HG03558 (cell line): ENCODE results near the gene PTPN4.

ENCODE experiments used
- ATAC-seq: cut with Tn5 transposase; IDR thresholded peaks from one replicate; pipeline ENCODE4 v1.9.1; 2021; ENCODE audit warnings: moderate number of reproducible peaks; ENCODE audit not compliant: unreplicated experiment; ENCODE audit errors: extremely low read depth

The PTPN4 gene

GRCh38 chr2:119760237-119760955, 674 bp downstream of the PTPN4 start:
- ATAC-seq, result peak; percentile 6

- ATAC-seq, result no peak
Measured at GRCh38 chr2:119760956-119761275, 1.2 kb downstream of the PTPN4 start.

GRCh38 chr2:119764832-119765231, 5.1 kb downstream of the PTPN4 start:
- ATAC-seq, result no peak

GRCh38 chr2:119765433-119766002, 5.8 kb downstream of the PTPN4 start:
- ATAC-seq, result no peak

GRCh38 chr2:119766944-119767343, 7.2 kb downstream of the PTPN4 start:
- no peak for ATAC-seq

- ATAC-seq, result no peak
Measured at GRCh38 chr2:119768742-119769141, 9.0 kb downstream of the PTPN4 start.

GRCh38 chr2:119769645-119770044, 9.9 kb downstream of the PTPN4 start:
- ATAC-seq, result no peak

- no peak for ATAC-seq
Measured at GRCh38 chr2:119771331-119771730, 11.6 kb downstream of the PTPN4 start.

- ATAC-seq, result no peak
Measured at GRCh38 chr2:119772128-119772527, 12.4 kb downstream of the PTPN4 start.

GRCh38 chr2:119772767-119773166, 13.0 kb downstream of the PTPN4 start:
- ATAC-seq, result no peak

- no peak for ATAC-seq
Measured at GRCh38 chr2:119774026-119774425, 14.3 kb downstream of the PTPN4 start.

- no peak for ATAC-seq
Measured at GRCh38 chr2:119775102-119775501, 15.4 kb downstream of the PTPN4 start.

- ATAC-seq, result no peak
Measured at GRCh38 chr2:119782308-119783027, 22.7 kb downstream of the PTPN4 start.

GRCh38 chr2:119784876-119785275, 25.2 kb downstream of the PTPN4 start:
- ATAC-seq, result no peak

- ATAC-seq, result no peak
Measured at GRCh38 chr2:119786295-119786694, 26.6 kb downstream of the PTPN4 start.

- no peak for ATAC-seq
Measured at GRCh38 chr2:119788752-119789151, 29.0 kb downstream of the PTPN4 start.

- ATAC-seq, result no peak
Measured at GRCh38 chr2:119790466-119790865, 30.7 kb downstream of the PTPN4 start.

GRCh38 chr2:119792907-119793312, 33.2 kb downstream of the PTPN4 start:
- no peak for ATAC-seq

- ATAC-seq, result no peak
Measured at GRCh38 chr2:119794237-119794636, 34.5 kb downstream of the PTPN4 start.

- ATAC-seq, result no peak
Measured at GRCh38 chr2:119795309-119796303, 35.9 kb downstream of the PTPN4 start.
